Gastrocnemius medialis (tissue), 4 donors: ENCODE data around the gene STAT6. TPM values are rescaled to one million over a fixed set of nuclear protein-coding genes. Genes with fewer than 3 reads are reported as not detected.

Source experiments
- ATAC-seq, 2 donors: fragments of 150-250 bp; one replicate each; pipeline ENCODE4 v1.9.1; 2016
- DNase-seq, 2 donors: peaks; one replicate each; pipeline ENCODE4 v3.0.0-alpha.2; 2019
- H3K27ac ChIP-seq, 4 donors: fragments of 200-600 bp; sonication (generic); 1 replicate in 1 of 4; 2 replicates in 3 of 4; pipeline ENCODE4 v1.5.1; 2016 to 2018; ENCODE audit warnings: mild to moderate bottlenecking in 2 of 4, moderate library complexity in 1 of 4
- H3K27me3 ChIP-seq, 3 donors: fragments of 200-600 bp; sonication (generic) in 2 of 3; 1 replicate in 1 of 3; 2 replicates in 2 of 3; pipeline versions ENCODE4 v1.5.1 to v1.6.0; 2016 to 2019; ENCODE audit warnings: mild to moderate bottlenecking in 1 of 3, moderate library complexity in 1 of 3
- H3K36me3 ChIP-seq, 2 donors: fragments of 200-600 bp; sonication (generic) in 1 of 2; one replicate each; pipeline ENCODE4 v1.5.1; 2017 to 2018
- H3K4me1 ChIP-seq, 2 donors: fragments of 200-600 bp; sonication (generic) in 1 of 2; one replicate each; pipeline ENCODE4 v1.5.1; 2016 to 2017; ENCODE audit warnings: mild to moderate bottlenecking in 2 of 2
- H3K4me3 ChIP-seq, 4 donors: fragments of 200-600 bp; sonication (generic) in 3 of 4; 1 replicate in 1 of 4; 2 replicates in 3 of 4; pipeline ENCODE4 v1.5.1; 2016 to 2019; ENCODE audit warnings: mild to moderate bottlenecking in 2 of 4
- H3K9me3 ChIP-seq, 3 donors: fragments of 200-600 bp; sonication (generic) in 2 of 3; 1 replicate in 1 of 3; 2 replicates in 2 of 3; pipeline ENCODE4 v1.5.1; 2016 to 2019
- CTCF ChIP-seq, 5 experiments: fragments of 450-650 bp in 3 of 5; fragments of 200-600 bp in 2 of 5; sonication (generic) in 2 of 5; IDR thresholded peaks in 4 of 5; conservative IDR thresholded peaks in 1 of 5; 1 replicate in 4 of 5; 2 replicates in 1 of 5; pipeline ENCODE4 v1.5.1; 2016 to 2019; ENCODE audit warnings: antibody characterized with exemption in 5 of 5, mild to moderate bottlenecking in 3 of 5, moderate library complexity in 3 of 5
- POLR2A ChIP-seq, 2 donors: fragments of 450-650 bp; IDR thresholded peaks; one replicate each; pipeline ENCODE4 v1.6.1; 2017; ENCODE audit warnings: antibody characterized with exemption in 2 of 2, mild to moderate bottlenecking in 2 of 2, moderate library complexity in 2 of 2
- in situ Hi-C, 4 donors: fragments of 200-750 bp; cut with MboI; loops; one replicate each; pipeline versions ENCODE4 v1.15.0 to v1.8.0; 2017; ENCODE audit warnings: low sequenced_read_pairs in 4 of 4
- intact Hi-C: fragments of 100-400 bp; cut with DNase I; formaldehyde crosslinking; loops from one replicate; pipeline ENCODE4 v1.15.1; 2023; ENCODE audit warnings: low total_unique reads
- total RNA-seq, 4 donors: library from RNA; depleted of rRNA; stranded (reverse); fragments of >200 nt; gene quantifications; one replicate each; pipeline versions ENCODE4 v1.1.0 to v1.2.3, GENCODE V29; 2016

STAT6 gene
- total RNA-seq, 4 donors from 2014 or later, result 12.5 to 17.4 (median 14.4) TPM

- peak in 3 of 5 experiments; percentile 9 to 35 (median 35) for TF ChIP-seq CTCF (IDR thresholded peaks at IDR 0.05 in 4 of 5, conservative IDR thresholded peaks at IDR 0.05 in 1 of 5)
- TF ChIP-seq POLR2A (IDR thresholded peaks at IDR 0.05), result no peak
- ATAC-seq, result peak; percentile 40 to 47
- intact Hi-C loops, result loop anchor here (1.0 to 5.0 kb wide), 2 partner anchors 40 to 48 kb away; partner anchors contain the start of gene NAB2
These were observed 16.1 kb upstream of the STAT6 start for GRCh38 chr12:57127101-57127725.

GRCh38 chr12:57126561-57126960, 15.4 kb upstream of the STAT6 start:
- in situ Hi-C loops, result no loop called here
- no peak for TF ChIP-seq CTCF (IDR thresholded peaks at IDR 0.05 in 4 of 5, conservative IDR thresholded peaks at IDR 0.05 in 1 of 5)
- TF ChIP-seq POLR2A (IDR thresholded peaks at IDR 0.05), result no peak
- Histone ChIP-seq H3K27ac (peak overlapping the region; percentile 87 to 94 (median 90)), H3K4me3 (peak overlapping the region in 3 of 4 donors; percentile 72 to 94 (median 88)), H3K27me3 (no peaks in the 10 kb centered on the region), H3K4me1 (peaks cover 12 to 18% of the 10 kb centered on the region in 2 donors), H3K36me3 (no peaks in the 10 kb centered on the region), H3K9me3 (no peaks in the 10 kb centered on the region)
- ATAC-seq (no peak), DNase-seq (no peak)
- intact Hi-C loops, result loop anchor here (5.0 kb wide), 1 partner anchor 39 kb away; the partner anchor contains the start of gene NAB2

More at GRCh38 chr12:57127101-57127725, 16.1 kb upstream of the STAT6 start:
- in situ Hi-C loops, result no loop called here
- DNase-seq, result peak; percentile 51 to 67
- Histone ChIP-seq H3K4me1 (peaks cover 16 to 24% of the 10 kb centered on the region in 2 donors), H3K36me3 (no peaks in the 10 kb centered on the region), H3K4me3 (peak overlapping the region; percentile 72 to 95 (median 91)), H3K9me3 (no peaks in the 10 kb centered on the region), H3K27me3 (no peaks in the 10 kb centered on the region), H3K27ac (peak overlapping the region; percentile 87 to 94 (median 90))

- in situ Hi-C loops, result no loop called here
- no peak for TF ChIP-seq CTCF (IDR thresholded peaks at IDR 0.05 in 4 of 5, conservative IDR thresholded peaks at IDR 0.05 in 1 of 5)
- Histone ChIP-seq H3K4me3 (no peak overlapping the region), H3K36me3 (no peaks in the 10 kb centered on the region), H3K9me3 (no peaks in the 10 kb centered on the region), H3K4me1 (peaks cover 7 to 13% of the 10 kb centered on the region in 2 donors), H3K27ac (no peak overlapping the region), H3K27me3 (no peaks in the 10 kb centered on the region)
- intact Hi-C loops, result loop anchor here (5.0 kb wide), 1 partner anchor 39 kb away; the partner anchor contains the start of gene NAB2
- ATAC-seq (no peak), DNase-seq (no peak)
These were observed 14.9 kb upstream of the STAT6 start for GRCh38 chr12:57126061-57126460.

GRCh38 chr12:57124261-57124877, 13.2 kb upstream of the STAT6 start:
- in situ Hi-C loops (loop anchor here (5.0 kb wide), 2 partner anchors 53 to 58 kb away; no protein-coding TSS in a partner anchor), intact Hi-C loops (loop anchor here (1.0 kb wide), 1 partner anchor 59 kb away; no protein-coding TSS in a partner anchor)
- peak; percentile 45 to 52 for ATAC-seq
- no peak overlapping the region for H3K4me3 ChIP-seq
- peak in 1 of 2 donors; percentile 60 for DNase-seq
- H3K9me3 ChIP-seq, result no peaks in the 10 kb centered on the region
- no peaks in the 10 kb centered on the region for H3K36me3 ChIP-seq
- no peaks in the 10 kb centered on the region for H3K27me3 ChIP-seq
- H3K27ac ChIP-seq, result no peak overlapping the region
- TF ChIP-seq CTCF (IDR thresholded peaks at IDR 0.05 in 4 of 5, conservative IDR thresholded peaks at IDR 0.05 in 1 of 5), result peak; percentile 76 to 97 (median 92)
- no peak for TF ChIP-seq POLR2A (IDR thresholded peaks at IDR 0.05)
- peaks cover 7 to 11% of the 10 kb centered on the region in 2 donors for H3K4me1 ChIP-seq
